Right lobe of liver (tissue), 4 donors: ENCODE results near the gene SLC35A1.

Source experiments
- CTCF ChIP-seq, 4 donors: fragments of 200-600 bp in 3 of 4; fragments of 450-650 bp in 1 of 4; IDR thresholded peaks; one replicate each; pipeline versions ENCODE4 v1.5.1 to v1.8.0; 2016 to 2022; ENCODE audit warnings: antibody characterized with exemption in 4 of 4, mild to moderate bottlenecking in 2 of 4
- POLR2A ChIP-seq: fragments of 450-650 bp; IDR thresholded peaks from one replicate; pipeline ENCODE4 v1.6.1; 2017; ENCODE audit warnings: antibody characterized with exemption, mild to moderate bottlenecking
- donor health status: DM: no; HTN: no; CAD: no.
- donor health status: DM: no; HTN: no; CAD: no.
- donor health status: DM: no; HTN: yes; CAD: no.

GRCh38 chr6:87473419-87473903 lies 687 bp downstream of the SLC35A1 start:
- no peak for TF ChIP-seq CTCF (IDR thresholded peaks at IDR 0.05)
- no peak for TF ChIP-seq POLR2A
